SH-SY5Y (cell line): ENCODE measurements around the gene SPATS2.

Experiments
- GATA2 ChIP-seq: IDR thresholded peaks from 2 replicates; pipeline ENCODE4 v1.6.1; 2011; ENCODE audit warnings: mild to moderate bottlenecking, low read depth, low read length
- GATA3 ChIP-seq: IDR thresholded peaks from 2 replicates; pipeline ENCODE4 v1.6.1; 2011; ENCODE audit warnings: low read depth, mild to moderate bottlenecking, low read length, moderate library complexity

GRCh38 chr12:49507139-49507538, 139.9 kb downstream of the SPATS2 start:
- TF ChIP-seq GATA2 (no peak), GATA3 (no peak)
